MM.1S (cell line): ENCODE results near the gene PLAC1.

Experiments used
- EZH2 ChIP-seq: fragments of 300-600 bp; sonication (generic); optimal IDR thresholded peaks from 2 replicates; pipeline ENCODE3; 2017; ENCODE audit warnings: low read depth, mild to moderate bottlenecking, antibody characterized with exemption, low read length, mixed read lengths
- TF ChIP-seq, protein P1 (sequence below): fragments of 300-600 bp; sonication (generic); IDR thresholded peaks from 2 replicates; pipeline ENCODE4 v1.5.1; 2016; ENCODE audit warnings: antibody characterized with exemption, low read length, mixed read lengths

DNA sequence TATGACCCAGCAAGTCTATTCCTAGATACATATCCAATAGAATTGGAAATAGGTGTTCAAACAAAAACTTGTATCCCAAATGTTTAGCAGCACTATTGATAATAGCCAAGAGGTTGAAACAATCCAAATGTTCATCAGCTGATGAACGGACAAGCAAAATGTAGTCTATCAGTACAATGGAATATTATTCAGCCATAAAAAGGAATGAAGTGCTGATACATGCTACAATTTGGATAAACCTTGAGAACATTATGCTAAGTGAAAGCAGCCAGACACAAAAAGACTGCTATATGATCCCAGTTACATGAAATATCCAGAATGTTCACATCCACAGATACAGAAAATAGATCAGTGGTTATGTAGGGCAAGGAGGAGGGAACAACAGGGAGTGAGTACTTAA, 50.1 kb downstream of the PLAC1 start:
- TF ChIP-seq, protein P1, sequence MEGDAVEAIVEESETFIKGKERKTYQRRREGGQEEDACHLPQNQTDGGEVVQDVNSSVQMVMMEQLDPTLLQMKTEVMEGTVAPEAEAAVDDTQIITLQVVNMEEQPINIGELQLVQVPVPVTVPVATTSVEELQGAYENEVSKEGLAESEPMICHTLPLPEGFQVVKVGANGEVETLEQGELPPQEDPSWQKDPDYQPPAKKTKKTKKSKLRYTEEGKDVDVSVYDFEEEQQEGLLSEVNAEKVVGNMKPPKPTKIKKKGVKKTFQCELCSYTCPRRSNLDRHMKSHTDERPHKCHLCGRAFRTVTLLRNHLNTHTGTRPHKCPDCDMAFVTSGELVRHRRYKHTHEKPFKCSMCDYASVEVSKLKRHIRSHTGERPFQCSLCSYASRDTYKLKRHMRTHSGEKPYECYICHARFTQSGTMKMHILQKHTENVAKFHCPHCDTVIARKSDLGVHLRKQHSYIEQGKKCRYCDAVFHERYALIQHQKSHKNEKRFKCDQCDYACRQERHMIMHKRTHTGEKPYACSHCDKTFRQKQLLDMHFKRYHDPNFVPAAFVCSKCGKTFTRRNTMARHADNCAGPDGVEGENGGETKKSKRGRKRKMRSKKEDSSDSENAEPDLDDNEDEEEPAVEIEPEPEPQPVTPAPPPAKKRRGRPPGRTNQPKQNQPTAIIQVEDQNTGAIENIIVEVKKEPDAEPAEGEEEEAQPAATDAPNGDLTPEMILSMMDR: no peak
- TF ChIP-seq EZH2: no peak
